Stimulated activated naive CD4-positive, alpha-beta T cell treated with Interleukin-2 at 50 U/mL for 16 hours (primary cell): ENCODE measurements around the gene AASDHPPT.

Experiments
- DNase-seq: peaks from one replicate; lab custom pipeline; 2025; lab: John Stamatoyannopoulos, UW

AASDHPPT gene

GRCh38 chr11:106086850-106087249 is 9.4 kb downstream of the AASDHPPT start:
- DNase-seq = no peak

- DNase-seq = peak; percentile 14
Observed at GRCh38 chr11:106087815-106088435, 10.5 kb downstream of the AASDHPPT start.

- no peak for DNase-seq
Observed at GRCh38 chr11:106088896-106089295, 11.4 kb downstream of the AASDHPPT start.

DNA sequence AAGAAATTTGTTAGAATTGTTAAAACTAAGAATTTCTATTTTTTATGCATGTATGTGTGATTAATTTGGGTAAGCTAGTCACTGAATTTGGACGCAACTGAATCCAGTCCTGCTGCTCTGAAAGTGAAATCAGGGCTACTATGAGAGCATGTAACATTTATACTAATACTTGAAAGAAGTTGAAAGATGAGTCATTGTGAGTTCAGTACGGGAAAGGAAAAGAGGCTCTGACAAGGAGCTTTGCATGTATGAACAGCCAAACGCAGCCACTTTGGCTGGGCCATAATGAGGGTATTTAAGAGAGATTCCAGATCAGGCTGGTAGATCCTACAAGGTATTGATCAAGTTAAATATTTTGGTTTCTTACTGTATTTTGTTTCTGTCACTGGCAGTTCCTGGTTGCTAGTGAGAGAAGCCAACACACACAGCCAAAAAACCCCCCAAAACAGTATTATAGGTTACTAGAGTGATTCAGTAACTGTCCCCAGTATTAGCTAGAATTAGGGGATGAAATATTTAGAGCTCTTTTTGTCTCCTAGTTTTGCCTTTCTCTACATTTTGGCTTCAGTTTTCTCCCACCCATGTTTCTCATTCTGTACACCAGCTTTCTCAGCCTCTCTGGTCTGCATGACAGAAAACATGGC is 14.1 kb downstream of the AASDHPPT start:
- no peak for DNase-seq

GRCh38 chr11:106092446-106092845 is 15.0 kb downstream of the AASDHPPT start:
- no peak for DNase-seq

- no peak for DNase-seq
Observed at GRCh38 chr11:106098893-106099553, 21.6 kb downstream of the AASDHPPT start.

- DNase-seq = no peak
Observed at GRCh38 chr11:106101370-106101769, 23.9 kb downstream of the AASDHPPT start.

GRCh38 chr11:106101819-106102218 is 24.4 kb downstream of the AASDHPPT start:
- DNase-seq = no peak

DNA sequence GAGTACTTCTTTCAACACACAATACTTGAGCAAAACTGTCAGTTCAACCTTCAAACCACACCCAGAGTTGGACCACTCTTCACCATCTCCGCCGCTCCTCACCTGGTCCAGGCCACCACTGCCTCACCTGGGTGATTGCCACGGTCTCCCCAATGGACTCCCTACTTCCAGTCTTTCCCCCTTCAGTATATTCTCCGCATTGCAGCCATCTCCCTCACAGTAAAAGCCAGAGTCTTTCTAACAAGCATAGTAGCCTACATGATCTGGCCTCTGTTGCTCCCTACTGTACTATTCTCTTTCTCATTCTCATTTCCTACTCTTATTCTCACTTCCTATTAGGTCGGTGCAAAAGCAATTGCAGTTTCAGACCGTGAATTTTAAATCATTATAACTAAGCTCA is 28.5 kb downstream of the AASDHPPT start:
- DNase-seq = no peak

DNA sequence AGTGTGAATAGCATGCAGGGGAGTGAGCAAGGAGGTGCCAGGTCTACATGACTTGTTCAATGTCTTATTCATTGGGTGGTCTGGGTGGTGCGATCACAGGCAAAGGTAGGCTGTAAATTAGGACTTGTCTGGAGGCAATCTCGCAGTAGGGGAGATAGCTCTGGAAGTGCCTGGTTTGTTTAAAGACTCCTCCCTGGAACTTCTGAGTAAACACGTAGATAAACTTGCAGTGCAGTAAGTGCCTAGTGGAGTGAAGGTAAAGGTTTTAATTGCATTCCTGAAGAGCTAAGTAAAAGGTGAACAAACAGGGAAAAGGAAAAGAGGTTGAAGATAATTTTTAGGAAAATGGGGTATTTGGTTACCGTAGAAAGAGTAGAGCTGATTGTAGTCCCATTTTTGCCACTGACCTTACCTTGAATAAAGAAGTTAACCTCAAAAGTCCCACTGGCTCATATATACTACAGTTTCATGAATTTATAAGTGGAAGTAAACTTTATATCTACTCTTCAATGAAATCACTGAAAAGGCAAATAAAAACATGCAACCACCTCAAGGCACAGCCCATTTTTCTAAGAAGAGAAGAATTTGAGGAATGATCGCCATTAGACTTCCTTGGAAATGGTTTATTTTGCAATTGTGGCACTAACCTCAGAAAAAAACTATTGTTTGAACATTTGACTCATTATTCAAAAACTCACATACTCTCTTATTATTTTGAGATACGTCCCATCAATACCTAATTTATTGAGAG is 44.3 kb downstream of the AASDHPPT start:
- DNase-seq = no peak

GRCh38 chr11:106127604-106128003 is 50.1 kb downstream of the AASDHPPT start:
- DNase-seq = no peak

GRCh38 chr11:106128740-106129139 is 51.3 kb downstream of the AASDHPPT start:
- no peak for DNase-seq

DNA sequence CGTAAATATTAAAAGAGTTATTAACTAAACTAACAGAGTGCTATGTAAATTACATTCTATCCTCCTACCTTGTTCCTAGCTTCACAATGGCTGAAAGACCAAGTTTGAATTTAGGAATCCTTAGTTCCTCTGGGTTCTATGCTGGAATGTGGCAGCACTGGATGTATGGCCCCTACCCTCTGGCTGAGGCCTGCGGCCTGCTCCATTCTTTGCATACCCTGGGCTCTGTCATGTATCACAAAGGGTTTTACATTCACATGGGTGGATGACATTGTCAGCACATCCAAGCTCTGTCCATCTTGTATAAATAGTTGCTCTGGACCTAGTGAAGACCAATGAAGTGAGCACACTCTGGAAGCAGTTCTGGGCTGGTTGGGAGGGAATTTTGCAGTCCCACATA is 54.5 kb downstream of the AASDHPPT start:
- DNase-seq = no peak

DNA sequence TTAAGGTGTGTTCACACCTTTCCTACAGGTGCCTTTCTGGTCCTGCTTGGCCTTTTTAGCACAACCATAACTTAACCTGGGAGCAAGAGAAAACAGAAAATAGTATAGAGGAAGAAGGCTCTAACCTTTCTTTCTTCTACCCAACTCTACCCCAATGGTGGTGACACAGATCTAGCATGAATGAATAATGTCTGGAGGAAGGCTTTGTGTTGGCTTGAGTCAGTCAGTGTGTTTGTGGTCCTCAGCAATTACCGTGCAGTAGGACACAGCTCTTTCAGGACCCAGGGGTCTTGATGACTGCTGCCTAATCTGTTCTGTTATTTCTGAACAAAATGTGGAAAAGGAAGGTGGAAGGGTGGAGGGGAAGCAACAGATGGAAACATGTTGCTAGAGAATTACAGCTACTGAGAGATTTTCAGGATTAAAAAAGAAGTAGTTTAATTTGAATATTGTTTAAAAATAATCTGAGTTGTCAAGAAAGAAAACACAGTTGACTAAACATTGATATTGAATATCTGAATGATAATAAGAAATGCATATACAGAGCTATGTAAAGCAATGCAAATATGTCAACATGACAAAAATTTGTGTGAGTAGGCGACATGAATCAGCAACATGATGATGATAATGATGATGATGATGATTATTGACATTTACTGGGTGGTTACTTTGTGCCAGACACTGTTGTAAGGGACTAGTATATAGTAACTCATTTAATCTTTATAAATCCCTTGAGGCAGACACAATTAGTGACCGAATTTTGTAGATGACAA is 55.3 kb downstream of the AASDHPPT start:
- no peak for DNase-seq

DNA sequence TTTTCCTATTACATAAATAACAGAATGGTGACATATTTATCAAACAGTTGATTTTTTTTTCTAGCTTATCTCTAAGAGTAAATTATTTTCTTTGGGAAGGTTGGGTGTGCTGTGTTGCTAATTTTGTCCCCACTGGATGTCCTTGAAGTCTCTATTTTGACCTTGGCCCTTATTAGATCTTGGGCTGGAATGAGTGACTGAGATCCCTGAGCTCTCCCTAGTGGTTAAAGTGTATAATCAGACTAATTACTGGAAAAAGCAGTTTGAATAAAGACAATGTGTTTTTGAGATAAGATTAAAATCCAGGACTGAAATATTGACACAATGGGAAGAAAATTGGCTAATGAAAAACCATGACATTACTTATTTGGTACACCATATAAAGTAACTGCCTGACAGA is 56.1 kb downstream of the AASDHPPT start:
- no peak for DNase-seq

DNA sequence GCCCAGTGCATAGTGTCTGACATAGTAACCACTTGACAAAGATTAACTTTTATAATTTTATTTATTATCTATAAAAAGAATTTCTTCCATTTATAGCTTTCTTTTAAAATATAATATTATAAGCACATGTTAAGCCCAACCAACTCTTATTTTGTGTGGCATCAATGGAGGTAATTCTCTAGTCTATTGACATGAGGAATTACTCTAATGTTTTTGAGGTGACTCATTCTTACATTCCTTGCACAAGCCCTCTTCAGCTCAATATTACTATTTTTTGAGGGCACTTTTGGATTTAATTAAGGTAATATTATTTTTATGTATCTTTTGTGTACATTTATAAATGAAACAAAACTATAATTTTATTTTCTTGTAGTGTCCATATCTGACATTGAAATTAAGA is 59.6 kb downstream of the AASDHPPT start:
- no peak for DNase-seq

GRCh38 chr11:106137758-106138157 is 60.3 kb downstream of the AASDHPPT start:
- DNase-seq = no peak
